Measurements from ENCODE around the gene PIK3CD.
"Not testable (repeated sequence)": the region's sequence is repeated elsewhere in the genome, so short reads cannot be mapped to it uniquely, and the experiment has no call there.

Gene PIK3CD

GRCh38 chr1:9687874-9688582, 36.5 kb downstream of the PIK3CD start:
- H3K4me3 ChIP-seq (ENCODE audit: low read depth, low read length) = peak overlapping the region; percentile 51

GRCh38 chr1:9688599-9688998, 37.1 kb downstream of the PIK3CD start:
- peak overlapping the region; percentile 51 for H3K4me3 ChIP-seq (ENCODE audit: low read depth, low read length)

GRCh38 chr1:9689011-9689706, 37.6 kb downstream of the PIK3CD start:
- H3K4me3 ChIP-seq (ENCODE audit: low read depth, low read length) = peak overlapping the region; percentile 28

- peak overlapping the region; percentile 56 for H3K4me3 ChIP-seq (ENCODE audit: low read depth, low read length)
These were observed 38.4 kb downstream of the PIK3CD start for GRCh38 chr1:9689971-9690381.

GRCh38 chr1:9690440-9691107, 39.0 kb downstream of the PIK3CD start:
- H3K4me3 ChIP-seq (ENCODE audit: low read depth, low read length) = peak overlapping the region; percentile 56

GRCh38 chr1:9691108-9691445, 39.5 kb downstream of the PIK3CD start:
- H3K4me3 ChIP-seq (ENCODE audit: low read depth, low read length) = no peak overlapping the region

GRCh38 chr1:9691691-9692090, 40.2 kb downstream of the PIK3CD start:
- no peak overlapping the region for H3K4me3 ChIP-seq (ENCODE audit: low read depth, low read length)

- H3K4me3 ChIP-seq (ENCODE audit: low read depth, low read length) = no peak overlapping the region
These were observed 45.3 kb downstream of the PIK3CD start for GRCh38 chr1:9696793-9697192.

GRCh38 chr1:9699361-9699760, 47.8 kb downstream of the PIK3CD start:
- H3K4me3 ChIP-seq (ENCODE audit: low read depth, low read length) = no peak overlapping the region

- H3K4me3 ChIP-seq (ENCODE audit: low read depth, low read length) = no peak overlapping the region
These were observed 48.8 kb downstream of the PIK3CD start for GRCh38 chr1:9700340-9700739.

- H3K4me3 ChIP-seq (ENCODE audit: low read depth, low read length) = no peak overlapping the region
These were observed 50.1 kb downstream of the PIK3CD start for GRCh38 chr1:9701665-9702064.

- H3K4me3 ChIP-seq (ENCODE audit: low read depth, low read length) = no peak overlapping the region
These were observed 51.6 kb downstream of the PIK3CD start for GRCh38 chr1:9703165-9703509.

GRCh38 chr1:9703681-9704080, 52.1 kb downstream of the PIK3CD start:
- H3K4me3 ChIP-seq (ENCODE audit: low read depth, low read length) = no peak overlapping the region

GRCh38 chr1:9705337-9706093, 54.0 kb downstream of the PIK3CD start:
- H3K4me3 ChIP-seq (ENCODE audit: low read depth, low read length) = no peak overlapping the region

- no peak overlapping the region for H3K4me3 ChIP-seq (ENCODE audit: low read depth, low read length)
These were observed 54.6 kb downstream of the PIK3CD start for GRCh38 chr1:9706178-9706577.

- no peak overlapping the region for H3K4me3 ChIP-seq (ENCODE audit: low read depth, low read length)
These were observed 58.5 kb downstream of the PIK3CD start for GRCh38 chr1:9710037-9710436.

GRCh38 chr1:9711466-9712020, 60.0 kb downstream of the PIK3CD start:
- H3K4me3 ChIP-seq (ENCODE audit: low read depth, low read length) = no peak overlapping the region

GRCh38 chr1:9712767-9713166, 61.2 kb downstream of the PIK3CD start:
- H3K4me3 ChIP-seq (ENCODE audit: low read depth, low read length) = not testable (repeated sequence)

- no peak overlapping the region for H3K4me3 ChIP-seq (ENCODE audit: low read depth, low read length)
These were observed 62.8 kb downstream of the PIK3CD start for GRCh38 chr1:9714257-9714718.

GRCh38 chr1:9715536-9716226, 64.2 kb downstream of the PIK3CD start:
- H3K4me3 ChIP-seq (ENCODE audit: low read depth, low read length) = no peak overlapping the region
